ENCODE results near the gene STAT2. TPM values are rescaled to one million over a fixed set of nuclear protein-coding genes. Genes with fewer than 3 reads are reported as not detected.

The STAT2 gene
- total RNA-seq: 78.4 TPM

DNA sequence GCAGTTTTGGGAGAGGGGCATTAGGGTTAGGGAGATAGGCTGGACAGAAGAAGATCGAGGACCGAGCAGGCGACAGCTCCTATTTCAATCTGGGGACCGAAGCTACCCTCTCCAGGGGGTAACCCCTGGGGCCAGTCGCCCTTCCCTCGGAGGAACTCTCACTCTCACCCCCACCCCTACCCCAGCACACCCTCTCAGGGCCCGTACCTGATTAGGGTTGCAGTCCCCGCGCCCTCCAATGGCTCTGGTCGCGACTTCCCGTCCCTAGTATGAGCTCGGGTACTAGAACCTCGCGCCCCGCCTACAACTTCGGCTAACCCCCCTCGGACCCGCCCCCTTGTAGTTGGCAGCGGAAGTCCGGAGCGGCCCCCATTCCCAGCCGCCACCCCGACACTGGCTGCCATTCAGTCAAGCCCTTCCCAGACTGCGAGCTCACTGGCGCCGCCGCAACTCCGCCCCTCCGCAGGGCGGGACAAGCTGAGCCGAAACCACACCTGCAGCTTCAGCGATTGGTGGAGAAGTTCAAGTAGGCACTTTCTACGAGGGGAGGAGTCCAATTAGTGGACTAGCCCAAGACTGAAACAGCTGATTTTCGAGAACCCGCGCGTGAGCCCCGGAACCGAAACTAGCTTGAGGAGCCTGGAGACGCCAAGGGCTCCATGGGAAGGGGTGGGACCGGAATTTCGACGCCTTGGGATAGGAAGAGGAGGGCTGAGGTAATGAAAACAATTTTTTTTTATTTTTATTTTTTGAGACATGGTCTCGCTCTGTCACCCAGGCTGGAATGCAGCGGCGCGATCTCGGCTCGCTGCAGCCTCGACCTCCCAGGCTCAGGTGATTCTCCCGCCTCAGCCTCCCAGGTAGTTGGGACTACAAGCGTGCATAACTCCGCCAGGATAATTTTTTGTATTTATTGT is at the start of gene STAT2:
Gene STAT2, minus strand, starts transcription at position 257 of the 917 bp plus-strand sequence. CDS start 3,536 bp downstream, outside the sequence.

GRCh38 chr12:56362130-56363059 is 2.5 kb upstream of the STAT2 start, which contains the start of gene APOF:
Gene APOF, minus strand, starts transcription at chr12:56362857. Its CDS starts 112 bp downstream, at chr12:56362745.

DNA sequence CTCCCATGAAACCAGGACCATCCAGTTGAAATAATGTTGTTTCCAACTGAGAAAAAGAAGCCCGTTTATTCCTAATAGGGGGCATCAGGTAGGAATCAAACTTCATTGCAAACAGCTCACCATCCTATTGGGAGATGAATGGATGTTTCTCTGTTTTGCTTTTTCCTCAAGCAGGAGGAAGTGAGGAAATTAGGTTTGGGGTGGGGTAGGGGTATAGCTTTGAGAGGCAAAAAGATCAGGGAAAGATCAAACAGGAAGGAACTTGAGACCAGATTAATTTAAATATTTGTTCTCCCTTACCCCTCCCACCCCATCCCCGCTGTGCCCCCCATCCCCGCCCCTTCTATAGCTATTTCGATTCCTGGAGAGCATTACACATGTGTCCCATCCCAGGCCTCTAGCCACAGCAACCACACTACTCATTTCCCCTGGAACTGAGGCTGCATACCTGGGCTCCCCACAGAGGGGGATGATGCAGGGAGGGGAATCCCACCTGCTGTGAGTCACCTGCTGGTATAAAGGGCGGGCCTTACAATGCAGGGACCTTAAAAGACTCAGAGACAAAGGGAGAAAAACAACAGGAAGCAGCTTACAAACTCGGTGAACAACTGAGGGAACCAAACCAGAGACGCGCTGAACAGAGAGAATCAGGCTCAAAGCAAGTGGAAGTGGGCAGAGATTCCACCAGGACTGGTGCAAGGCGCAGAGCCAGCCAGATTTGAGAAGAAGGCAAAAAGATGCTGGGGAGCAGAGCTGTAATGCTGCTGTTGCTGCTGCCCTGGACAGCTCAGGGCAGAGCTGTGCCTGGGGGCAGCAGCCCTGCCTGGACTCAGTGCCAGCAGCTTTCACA is 21.4 kb downstream of the STAT2 start, which contains the start of gene IL23A:
Gene IL23A, plus strand, starts transcription at position 577 of the 850 bp plus-strand sequence. Its CDS starts 161 bp downstream, at position 738.

GRCh38 chr12:56333679-56334489 is 26.0 kb downstream of the STAT2 start, which contains the start of gene PAN2:
Gene PAN2, minus strand, starts transcription at chr12:56334000. Its CDS starts 906 bp downstream, at chr12:56333094.

GRCh38 chr12:56315622-56316473 is 44.1 kb downstream of the STAT2 start, which contains the start of gene CNPY2:
Gene CNPY2, minus strand, starts transcription at chr12:56315988. Its CDS starts 771 bp downstream, at chr12:56315217.

GRCh38 chr12:56299853-56300643 is 59.9 kb downstream of the STAT2 start, which contains the start of gene CS:
Gene CS, minus strand, starts transcription at chr12:56300330. Its CDS starts 129 bp downstream, at chr12:56300201.

Small RNA genes within 50 kb of the gene (small RNA-seq; reads per million reads assigned to genes)
- not detected for gene RNU7-40P

Other genes with a start within 250 kb of the STAT2 start
- 1,096 TPM for gene RPL41, start 243.5 kb downstream of the STAT2 start, total RNA-seq
- gene ZC3H10, start 241.8 kb downstream of the STAT2 start, total RNA-seq: 7.4 TPM
- 51.9 TPM for gene ESYT1, start 231.8 kb downstream of the STAT2 start, total RNA-seq
- 118 TPM for gene MYL6B, start 207.5 kb downstream of the STAT2 start, total RNA-seq
- 650 TPM for gene MYL6, start 201.7 kb downstream of the STAT2 start, total RNA-seq
- 108 TPM for gene SMARCC2, start 170.6 kb downstream of the STAT2 start, total RNA-seq
- 71.3 TPM for gene RNF41, start 138.2 kb downstream of the STAT2 start, total RNA-seq
- gene NABP2, start 135.8 kb downstream of the STAT2 start, total RNA-seq: 26.3 TPM
- gene SLC39A5, start 130.1 kb downstream of the STAT2 start, total RNA-seq: not detected
- 23.5 TPM for gene ANKRD52, start 101.7 kb downstream of the STAT2 start, total RNA-seq
- 12.5 TPM for gene COQ10A, start 93.2 kb downstream of the STAT2 start, total RNA-seq
- 153 TPM for gene CS, start 59.8 kb downstream of the STAT2 start, total RNA-seq
- 39.9 TPM for gene CNPY2, start 44.1 kb downstream of the STAT2 start, total RNA-seq
- gene PAN2, start 26.1 kb downstream of the STAT2 start, total RNA-seq: 30.9 TPM
- gene IL23A, start 21.2 kb downstream of the STAT2 start, total RNA-seq: 0.92 TPM
- not detected for gene APOF, start 2.8 kb upstream of the STAT2 start, total RNA-seq
- 7.4 TPM for gene TIMELESS, start 89.3 kb upstream of the STAT2 start, total RNA-seq
- not detected for gene MIP, start 94.5 kb upstream of the STAT2 start, total RNA-seq
- gene SPRYD4, start 108.5 kb upstream of the STAT2 start, total RNA-seq: 2.3 TPM
- gene GLS2, start 128.1 kb upstream of the STAT2 start, total RNA-seq: 8.5 TPM
- gene RBMS2, start 161.7 kb upstream of the STAT2 start, total RNA-seq: 5.3 TPM

All from diencephalon (tissue), 1 donor.